ENCODE measurements around the gene GNLY. TPM values are rescaled to one million over a fixed set of nuclear protein-coding genes. Genes with fewer than 3 reads are reported as not detected.
A peak's percentile ranks its signal among the peaks of the same experiment; 100 is the strongest.

The GNLY gene
- total and polyA plus RNA-seq, 4 donors = 0.43 to 8.0 (median 2.1) TPM; not detected in 1

DNA sequence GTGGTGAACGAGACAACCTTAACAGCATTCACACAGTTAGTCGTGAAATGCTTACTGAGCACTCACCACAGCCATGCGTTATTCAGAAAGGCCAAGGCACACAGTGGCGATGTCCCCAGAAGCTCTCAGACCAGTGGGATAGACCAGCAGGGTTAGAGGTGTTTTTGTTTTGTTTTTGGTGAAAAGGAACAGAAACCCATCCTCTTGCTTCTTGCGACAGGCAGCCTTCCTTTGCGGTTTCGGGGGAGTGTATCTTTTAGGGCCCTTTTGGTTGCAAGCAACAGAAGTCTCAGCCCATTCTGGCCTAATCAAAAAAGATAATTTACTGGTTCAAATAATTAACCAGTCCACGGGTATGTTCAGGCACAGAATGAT, 4.7 kb downstream of the GNLY start:
- no peaks in the 10 kb centered on the region for H3K36me3 ChIP-seq (ENCODE audit: control insufficient read depth in 1 of 2, insufficient read depth in 2 of 2, low read length in 1 of 2)
- 69 to 91% methylated on average over 8 of the region's 8 CpGs for WGBS, 2 donors
- DNase-seq (no peak), ATAC-seq (ENCODE audit: low FRiP score) (no peak)
- no peaks in the 10 kb centered on the region for H3K27me3 ChIP-seq (ENCODE audit: control insufficient read depth in 1 of 2, insufficient read depth in 2 of 2, low read length in 1 of 2)
- H3K9me3 ChIP-seq (ENCODE audit: control insufficient read depth, low read length) = no peaks in the 10 kb centered on the region
- no peak overlapping the region for H3K27ac ChIP-seq (ENCODE audit: low read depth in 1 of 2, low read length in 2 of 2)
- H3K4me1 ChIP-seq (ENCODE audit: control insufficient read depth in 1 of 2, insufficient read depth in 2 of 2, low read length in 2 of 2) = no peaks in the 10 kb centered on the region
- intact Hi-C loops (cut with DNase I) = no loop called here
- H3K4me3 ChIP-seq (ENCODE audit: low read length in 2 of 2) = no peak overlapping the region

DNA sequence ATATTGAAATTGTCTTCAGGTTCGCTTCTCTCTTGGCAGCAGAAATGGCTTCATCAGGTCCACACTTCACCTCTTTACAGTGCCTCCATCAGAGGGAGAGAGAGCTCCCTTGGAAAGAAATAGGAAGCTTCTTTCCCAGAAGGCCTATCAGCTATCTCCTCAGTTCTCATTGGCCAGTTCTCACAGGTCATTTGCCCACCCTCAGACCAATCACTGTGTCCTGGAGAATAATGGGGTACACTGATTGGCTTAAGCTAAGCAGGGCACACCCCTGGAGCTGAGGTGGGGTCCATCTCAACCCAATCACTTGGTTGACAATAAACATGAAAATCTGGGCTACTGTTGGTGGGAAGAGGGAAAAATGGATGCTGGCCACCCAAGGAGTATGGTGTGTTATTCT, 5.2 kb downstream of the GNLY start:
- DNase-seq = no peak
- WGBS, 2 donors = 98 to 100% methylated on average over 1 of the region's 1 CpG
- H3K27me3 ChIP-seq (ENCODE audit: control insufficient read depth in 1 of 2, insufficient read depth in 2 of 2, low read length in 1 of 2) = no peaks in the 10 kb centered on the region
- H3K36me3 ChIP-seq (ENCODE audit: control insufficient read depth in 1 of 2, insufficient read depth in 2 of 2, low read length in 1 of 2) = no peaks in the 10 kb centered on the region
- no peak overlapping the region for H3K27ac ChIP-seq (ENCODE audit: low read depth in 1 of 2, low read length in 2 of 2)
- no peaks in the 10 kb centered on the region for H3K4me1 ChIP-seq (ENCODE audit: control insufficient read depth in 1 of 2, insufficient read depth in 2 of 2, low read length in 2 of 2)
- no peak overlapping the region for H3K4me3 ChIP-seq (ENCODE audit: low read length in 2 of 2)
- H3K9me3 ChIP-seq (ENCODE audit: control insufficient read depth, low read length) = no peaks in the 10 kb centered on the region
- intact Hi-C loops (cut with DNase I) = no loop called here
- no peak for ATAC-seq (ENCODE audit: low FRiP score)

DNA sequence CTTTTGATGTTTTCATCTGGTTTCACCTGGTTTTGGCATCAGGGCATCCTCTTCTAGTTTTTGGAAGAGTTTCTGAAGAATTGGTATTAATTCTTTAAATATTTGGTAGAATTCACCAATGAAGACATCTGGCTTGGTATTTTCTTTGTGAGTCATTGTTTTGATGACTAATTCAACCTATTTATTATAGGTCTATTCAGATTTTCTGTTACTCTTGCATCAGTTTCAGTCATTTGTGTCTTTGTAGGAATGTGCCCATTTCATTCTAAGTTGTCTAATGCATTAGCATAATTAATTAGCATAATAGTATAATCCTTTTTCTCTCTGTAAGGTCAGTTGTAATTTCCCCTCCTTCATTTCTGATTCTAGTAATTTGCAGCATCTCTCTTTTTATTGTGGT, 8.0 kb downstream of the GNLY start:
- H3K27ac ChIP-seq (ENCODE audit: low read depth in 1 of 2, low read length in 2 of 2) = no peak overlapping the region
- no peaks in the 10 kb centered on the region for H3K27me3 ChIP-seq (ENCODE audit: control insufficient read depth in 1 of 2, insufficient read depth in 2 of 2, low read length in 1 of 2)
- DNase-seq = no peak
- no peak overlapping the region for H3K4me3 ChIP-seq (ENCODE audit: low read length in 2 of 2)
- ATAC-seq (ENCODE audit: low FRiP score) = no peak
- H3K4me1 ChIP-seq (ENCODE audit: control insufficient read depth in 1 of 2, insufficient read depth in 2 of 2, low read length in 2 of 2) = no peaks in the 10 kb centered on the region
- no peaks in the 10 kb centered on the region for H3K36me3 ChIP-seq (ENCODE audit: control insufficient read depth in 1 of 2, insufficient read depth in 2 of 2, low read length in 1 of 2)
- intact Hi-C loops (cut with DNase I) = no loop called here
- no peaks in the 10 kb centered on the region for H3K9me3 ChIP-seq (ENCODE audit: control insufficient read depth, low read length)

DNA sequence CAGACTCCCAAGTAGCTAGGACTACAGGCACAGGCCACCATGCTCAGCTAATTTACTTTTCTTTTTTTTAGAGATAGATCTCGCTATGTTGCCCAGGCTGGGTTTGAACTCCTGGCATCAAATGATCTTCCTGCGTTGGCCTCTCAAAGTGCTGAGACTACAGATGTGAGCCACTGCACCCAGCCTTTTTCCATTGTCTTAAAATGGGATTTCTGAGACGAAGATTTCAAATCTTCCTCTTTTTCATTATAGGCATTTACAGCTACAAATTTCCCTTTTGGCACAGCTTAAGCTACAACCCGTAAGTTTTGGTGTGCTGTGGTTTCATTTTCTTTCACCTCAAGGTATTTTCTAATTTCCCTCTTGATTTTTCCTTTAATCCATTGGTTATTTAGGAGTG, 8.6 kb downstream of the GNLY start:
- ATAC-seq (ENCODE audit: low FRiP score) (no peak), DNase-seq (no peak)
- WGBS, 2 donors = 84 to 88% methylated on average over 4 of the region's 4 CpGs
- H3K4me3 ChIP-seq (ENCODE audit: low read length in 2 of 2) = no peak overlapping the region
- intact Hi-C loops (cut with DNase I) = no loop called here
- no peaks in the 10 kb centered on the region for H3K36me3 ChIP-seq (ENCODE audit: control insufficient read depth in 1 of 2, insufficient read depth in 2 of 2, low read length in 1 of 2)
- H3K27ac ChIP-seq (ENCODE audit: low read depth in 1 of 2, low read length in 2 of 2) = no peak overlapping the region
- H3K4me1 ChIP-seq (ENCODE audit: control insufficient read depth in 1 of 2, insufficient read depth in 2 of 2, low read length in 2 of 2) = no peaks in the 10 kb centered on the region
- no peaks in the 10 kb centered on the region for H3K9me3 ChIP-seq (ENCODE audit: control insufficient read depth, low read length)
- H3K27me3 ChIP-seq (ENCODE audit: control insufficient read depth in 1 of 2, insufficient read depth in 2 of 2, low read length in 1 of 2) = no peaks in the 10 kb centered on the region

DNA sequence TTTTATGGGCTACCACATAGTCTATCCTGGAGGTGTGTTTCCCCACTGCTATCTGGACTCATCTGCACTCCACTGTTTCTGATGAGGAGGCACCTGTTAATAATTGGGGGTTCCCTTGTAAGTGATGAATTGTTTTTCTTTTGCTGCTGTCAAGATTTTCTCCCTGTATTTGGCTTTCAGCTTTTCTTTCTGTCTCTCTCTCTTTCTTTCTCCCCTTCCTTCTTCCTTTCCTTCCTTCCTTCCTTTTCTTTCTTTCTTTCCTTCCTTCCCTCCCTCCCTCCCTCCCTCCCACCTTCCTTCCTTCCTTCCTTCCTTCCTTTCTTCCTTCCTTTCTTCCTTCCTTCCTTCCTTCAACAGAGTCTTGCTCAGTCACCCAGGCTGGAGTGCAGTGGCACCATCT, 9.2 kb downstream of the GNLY start:
- no peaks in the 10 kb centered on the region for H3K4me1 ChIP-seq (ENCODE audit: control insufficient read depth in 1 of 2, insufficient read depth in 2 of 2, low read length in 2 of 2)
- H3K27ac ChIP-seq (ENCODE audit: low read depth in 1 of 2, low read length in 2 of 2) = no peak overlapping the region
- no peak for DNase-seq

DNA sequence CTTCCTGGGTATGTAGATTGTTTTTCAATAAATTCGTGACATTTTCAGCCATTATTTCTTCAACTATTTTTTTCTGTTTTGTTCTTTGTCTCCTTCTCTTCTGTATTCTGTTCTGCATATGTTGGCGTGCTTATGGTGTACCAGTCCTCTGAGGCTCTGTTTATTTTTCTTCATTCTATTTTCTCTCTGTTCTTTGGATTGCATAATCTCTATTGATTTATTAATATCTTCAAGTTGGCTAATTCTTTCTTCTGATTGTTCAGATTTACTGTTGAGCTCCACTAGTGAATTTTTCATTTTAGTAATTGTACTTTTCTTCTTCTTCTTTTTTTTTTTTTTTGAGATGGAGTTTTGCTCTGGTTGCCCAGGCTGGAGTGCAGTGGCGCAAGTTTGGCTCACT, 9.9 kb downstream of the GNLY start:
- intact Hi-C loops (cut with DNase I) = no loop called here
- DNase-seq (no peak), ATAC-seq (ENCODE audit: low FRiP score) (no peak)
- Histone ChIP-seq H3K4me3 (ENCODE audit: low read length in 2 of 2) (no peak overlapping the region), H3K27ac (ENCODE audit: low read depth in 1 of 2, low read length in 2 of 2) (no peak overlapping the region), H3K4me1 (ENCODE audit: control insufficient read depth in 1 of 2, insufficient read depth in 2 of 2, low read length in 2 of 2) (no peaks in the 10 kb centered on the region), H3K36me3 (ENCODE audit: control insufficient read depth in 1 of 2, insufficient read depth in 2 of 2, low read length in 1 of 2) (no peaks in the 10 kb centered on the region), H3K27me3 (ENCODE audit: control insufficient read depth in 1 of 2, insufficient read depth in 2 of 2, low read length in 1 of 2) (no peaks in the 10 kb centered on the region), H3K9me3 (ENCODE audit: control insufficient read depth, low read length) (no peaks in the 10 kb centered on the region)
- WGBS, 2 donors = 89 to 91% methylated on average over 3 of the region's 3 CpGs

More for the DNA sequence above, 9.2 kb downstream of the GNLY start:
- no peak for ATAC-seq (ENCODE audit: low FRiP score)
- H3K27me3 ChIP-seq (ENCODE audit: control insufficient read depth in 1 of 2, insufficient read depth in 2 of 2, low read length in 1 of 2) = no peaks in the 10 kb centered on the region
- no peaks in the 10 kb centered on the region for H3K36me3 ChIP-seq (ENCODE audit: control insufficient read depth in 1 of 2, insufficient read depth in 2 of 2, low read length in 1 of 2)
- H3K9me3 ChIP-seq (ENCODE audit: control insufficient read depth, low read length) = no peaks in the 10 kb centered on the region
- no peak overlapping the region for H3K4me3 ChIP-seq (ENCODE audit: low read length in 2 of 2)
- intact Hi-C loops (cut with DNase I) = no loop called here

DNA sequence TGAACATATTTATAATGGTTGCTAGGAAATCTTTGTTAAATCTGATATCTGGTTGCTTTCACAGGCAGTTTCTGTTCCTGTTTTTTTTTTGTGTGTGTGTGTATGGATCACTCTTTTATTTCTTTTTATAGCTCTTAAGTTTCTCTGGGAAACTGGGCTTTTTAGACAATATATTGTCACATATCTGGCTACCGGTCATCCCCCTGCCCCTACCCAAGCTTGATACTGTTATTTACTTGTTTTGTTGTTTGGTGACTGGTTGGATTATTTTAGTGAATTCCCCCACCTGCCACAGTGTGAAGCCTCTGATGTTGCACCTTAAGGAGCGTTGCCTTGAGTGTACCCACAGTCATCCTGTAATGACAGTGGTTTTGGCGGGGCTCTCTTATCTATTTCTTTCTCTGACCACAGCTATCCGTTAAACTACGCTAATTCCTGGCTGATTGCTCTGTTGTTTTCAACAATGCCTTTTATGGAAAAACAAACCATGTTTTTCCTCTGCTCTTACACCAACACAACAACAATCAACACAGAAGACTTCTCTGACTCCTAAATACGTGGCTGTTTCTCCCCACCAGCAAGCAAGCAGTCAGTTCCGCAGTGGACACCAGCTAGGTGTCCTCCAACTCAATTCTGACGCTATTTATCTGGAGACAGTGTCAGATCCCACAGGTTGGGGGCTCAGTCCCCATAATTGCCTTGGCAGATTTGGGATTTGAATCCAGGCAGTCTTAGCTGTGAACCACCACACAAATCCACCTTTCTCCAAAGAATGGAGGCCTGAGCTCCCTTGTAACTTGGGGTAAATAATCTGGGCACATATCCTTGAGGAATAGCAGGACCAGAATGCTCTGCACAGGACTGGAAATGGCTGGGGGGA, 10.9 kb downstream of the GNLY start:
- Histone ChIP-seq H3K27me3 (ENCODE audit: control insufficient read depth in 1 of 2, insufficient read depth in 2 of 2, low read length in 1 of 2) (no peaks in the 10 kb centered on the region), H3K4me3 (ENCODE audit: low read length in 2 of 2) (no peak overlapping the region), H3K36me3 (ENCODE audit: control insufficient read depth in 1 of 2, insufficient read depth in 2 of 2, low read length in 1 of 2) (no peaks in the 10 kb centered on the region), H3K9me3 (ENCODE audit: control insufficient read depth, low read length) (no peaks in the 10 kb centered on the region), H3K27ac (ENCODE audit: low read depth in 1 of 2, low read length in 2 of 2) (no peak overlapping the region), H3K4me1 (ENCODE audit: control insufficient read depth in 1 of 2, insufficient read depth in 2 of 2, low read length in 2 of 2) (no peaks in the 10 kb centered on the region)
- WGBS, 2 donors = 90% methylated on average over 8 of the region's 8 CpGs
- DNase-seq (no peak), ATAC-seq (ENCODE audit: low FRiP score) (no peak)
- intact Hi-C loops (cut with DNase I) = loop anchor here in 1 of 2 donors (5.0 kb wide), 1 partner anchor 68 kb away; no protein-coding TSS in a partner anchor

DNA sequence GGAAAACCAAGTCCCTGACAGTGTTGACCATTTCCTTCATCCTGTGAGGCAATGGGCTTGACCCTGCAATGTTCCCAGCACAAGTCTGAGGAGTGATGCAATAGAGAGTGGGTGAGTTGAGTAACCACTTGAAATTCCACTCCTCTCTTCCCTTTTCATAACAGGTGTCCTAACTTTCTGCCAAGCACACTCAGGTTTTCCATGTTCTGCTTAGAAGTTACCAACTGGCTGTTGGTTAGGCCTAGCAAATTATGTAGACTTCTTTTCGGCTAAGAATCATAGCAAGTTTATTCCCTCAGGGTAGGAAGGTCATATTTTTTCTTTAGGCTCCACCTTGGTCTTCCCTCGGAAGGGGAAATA, 11.5 kb downstream of the GNLY start:
- H3K27ac ChIP-seq (ENCODE audit: low read depth in 1 of 2, low read length in 2 of 2) = no peak overlapping the region
- intact Hi-C loops (cut with DNase I) = loop anchor here in 1 of 2 donors (5.0 kb wide), 1 partner anchor 68 kb away; no protein-coding TSS in a partner anchor
- 87 to 93% methylated on average over 2 of the region's 2 CpGs for WGBS, 2 donors

DNA sequence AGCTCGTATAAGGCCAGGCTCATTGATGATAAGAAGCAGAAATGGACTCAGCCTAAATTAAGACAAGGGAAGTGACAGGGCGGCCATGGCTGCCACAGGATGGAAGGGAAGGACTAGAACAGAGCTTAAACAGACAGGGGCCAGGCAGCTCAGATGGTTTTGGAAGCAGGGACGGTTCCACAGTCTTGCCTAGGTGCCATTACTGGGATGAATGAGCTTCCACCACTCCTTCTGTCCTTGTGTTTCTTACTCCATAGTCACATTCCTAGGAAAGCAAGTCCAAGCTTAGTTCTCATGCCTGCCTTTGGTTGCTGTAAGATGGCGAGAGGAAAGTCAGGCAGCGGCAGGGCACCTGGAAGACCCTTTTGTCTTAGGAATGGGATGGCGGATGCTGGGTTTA, 11.9 kb downstream of the GNLY start:
- DNase-seq (no peak), ATAC-seq (ENCODE audit: low FRiP score) (no peak)
- H3K4me1 ChIP-seq (ENCODE audit: control insufficient read depth in 1 of 2, insufficient read depth in 2 of 2, low read length in 2 of 2) = no peaks in the 10 kb centered on the region
- no peaks in the 10 kb centered on the region for H3K27me3 ChIP-seq (ENCODE audit: control insufficient read depth in 1 of 2, insufficient read depth in 2 of 2, low read length in 1 of 2)
- no peaks in the 10 kb centered on the region for H3K9me3 ChIP-seq (ENCODE audit: control insufficient read depth, low read length)
- intact Hi-C loops (cut with DNase I) = loop anchor here in 1 of 2 donors (5.0 kb wide), 1 partner anchor 69 kb away; no protein-coding TSS in a partner anchor
- H3K36me3 ChIP-seq (ENCODE audit: control insufficient read depth in 1 of 2, insufficient read depth in 2 of 2, low read length in 1 of 2) = no peaks in the 10 kb centered on the region
- no peak overlapping the region for H3K4me3 ChIP-seq (ENCODE audit: low read length in 2 of 2)
- WGBS, 2 donors = 80 to 93% methylated on average over 6 of the region's 6 CpGs
- no peak overlapping the region for H3K27ac ChIP-seq (ENCODE audit: low read depth in 1 of 2, low read length in 2 of 2)

More for the DNA sequence above, 11.5 kb downstream of the GNLY start:
- H3K4me3 ChIP-seq (ENCODE audit: low read length in 2 of 2) = no peak overlapping the region
- H3K4me1 ChIP-seq (ENCODE audit: control insufficient read depth in 1 of 2, insufficient read depth in 2 of 2, low read length in 2 of 2) = no peaks in the 10 kb centered on the region
- H3K27me3 ChIP-seq (ENCODE audit: control insufficient read depth in 1 of 2, insufficient read depth in 2 of 2, low read length in 1 of 2) = no peaks in the 10 kb centered on the region
- no peaks in the 10 kb centered on the region for H3K9me3 ChIP-seq (ENCODE audit: control insufficient read depth, low read length)
- no peaks in the 10 kb centered on the region for H3K36me3 ChIP-seq (ENCODE audit: control insufficient read depth in 1 of 2, insufficient read depth in 2 of 2, low read length in 1 of 2)
- ATAC-seq (ENCODE audit: low FRiP score) (peak; percentile 76), DNase-seq (peak in 1 of 2 donors; percentile 66)
